Stimulated activated CD4-positive, alpha-beta T cell treated with anti-CD3 and anti-CD28 coated beads, Interleukin-4, amount 100 ng/mL, for 4 hours (primary cell): Measurements from ENCODE around the gene GSKIP.

Experiments
- DNase-seq, 2 experiments: peaks; one replicate each; pipeline ENCODE4 v3.0.0-alpha.2; 2020

Gene GSKIP

GRCh38 chr14:96422992-96423391 is 59.7 kb downstream of the GSKIP start:
- DNase-seq, result no peak

DNA sequence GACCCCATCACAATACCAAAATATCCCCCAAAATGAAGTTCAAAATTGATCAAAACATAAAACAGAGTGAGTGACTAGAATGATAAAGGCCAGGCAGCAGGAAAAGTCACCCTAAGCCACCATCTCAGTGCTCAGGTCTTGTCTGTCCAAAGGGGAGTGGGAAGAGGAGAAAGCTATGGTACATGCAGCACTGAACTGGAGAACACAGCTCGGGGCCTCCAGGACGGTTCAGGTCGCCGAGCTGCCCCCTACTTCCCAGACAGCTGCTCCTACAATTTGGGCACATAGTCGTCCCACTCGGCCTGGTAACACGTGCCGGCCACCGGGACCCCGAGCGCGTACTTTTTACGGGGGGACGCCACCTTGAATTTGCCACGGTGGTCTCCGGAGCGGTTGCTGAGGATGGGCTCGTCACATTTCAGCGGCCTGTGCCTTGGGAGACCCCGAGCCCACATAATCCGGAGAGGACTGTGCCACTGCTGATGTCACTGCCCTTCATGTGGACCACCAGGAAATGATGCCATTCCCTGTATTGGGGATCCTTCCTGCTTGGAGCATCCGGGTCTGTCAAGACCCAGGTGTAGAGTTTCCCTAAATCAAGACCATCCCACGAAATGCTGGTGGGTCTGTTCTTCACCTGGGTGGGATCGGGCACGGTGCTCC is 60.3 kb downstream of the GSKIP start:
- no peak for DNase-seq

DNA sequence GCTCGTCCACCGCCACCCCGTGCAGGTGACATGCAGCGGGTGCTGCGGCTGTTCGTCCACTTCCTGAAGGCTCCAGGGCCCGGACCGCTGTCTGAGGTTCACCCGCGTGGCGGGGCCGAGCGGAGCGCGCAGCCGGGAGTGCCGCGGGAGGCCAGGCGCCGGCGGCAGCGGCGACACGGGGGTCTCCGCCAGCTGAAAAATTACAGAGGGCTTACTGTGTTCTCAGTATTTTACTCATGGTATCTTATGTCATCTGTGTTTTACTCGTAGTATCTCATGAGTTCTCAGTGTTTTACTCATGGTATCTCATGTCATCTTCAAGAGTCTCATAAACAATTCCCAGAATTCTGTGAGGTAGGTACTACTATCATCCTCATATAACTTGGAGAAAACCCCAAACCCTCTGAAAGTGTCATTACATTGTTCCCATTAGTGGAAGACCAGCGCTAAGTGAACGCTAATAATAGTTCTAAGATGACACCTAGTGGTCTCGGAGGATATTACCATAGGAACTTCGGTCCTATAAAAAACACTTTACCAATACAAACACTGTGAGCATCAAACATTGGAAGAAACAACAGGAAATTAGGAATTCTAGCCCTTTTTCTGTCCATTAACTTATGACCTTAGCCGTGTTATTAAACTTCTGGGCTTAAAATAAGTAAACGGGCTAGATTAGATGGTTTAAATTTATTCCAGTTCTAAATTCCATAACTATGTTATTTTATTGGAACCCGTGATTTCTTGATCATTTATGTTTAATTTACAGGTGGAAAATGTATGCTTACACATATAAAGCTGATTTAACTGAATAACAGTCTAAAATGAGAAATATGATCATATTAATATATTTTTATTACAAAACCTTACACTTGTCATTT is 61.0 kb downstream of the GSKIP start:
- DNase-seq, result peak; percentile 5 to 10

GRCh38 chr14:96434040-96434439 is 70.7 kb downstream of the GSKIP start:
- no peak for DNase-seq
